HG03442 (cell line): ENCODE data around the gene EPM2AIP1.
"Not testable (repeated sequence)": the region's sequence is repeated elsewhere in the genome, so short reads cannot be mapped to it uniquely, and the experiment has no call there.

ENCODE experiments used
- ATAC-seq: cut with Tn5 transposase; IDR thresholded peaks from one replicate; pipeline ENCODE4 v1.9.1; 2021; ENCODE audit warnings: mild to moderate bottlenecking, moderate library complexity; ENCODE audit not compliant: unreplicated experiment

EPM2AIP1 gene

GRCh38 chr3:36992806-36993325, at the start of gene EPM2AIP1:
Gene EPM2AIP1, minus strand, starts transcription at chr3:36993131. Its CDS starts 54 bp downstream, at chr3:36993077.
- peak; percentile 82 for ATAC-seq

GRCh38 chr3:37042712-37043111, 49.8 kb upstream of the EPM2AIP1 start:
- ATAC-seq: not testable (repeated sequence)

- no peak for ATAC-seq
Measured at GRCh38 chr3:37041546-37042195, 48.7 kb upstream of the EPM2AIP1 start.

- ATAC-seq: no peak
Measured at GRCh38 chr3:37040231-37040630, 47.3 kb upstream of the EPM2AIP1 start.

GRCh38 chr3:37039161-37039846, 46.4 kb upstream of the EPM2AIP1 start:
- ATAC-seq: no peak

GRCh38 chr3:37037352-37037751, 44.4 kb upstream of the EPM2AIP1 start:
- ATAC-seq: no peak

- ATAC-seq: no peak
Measured at GRCh38 chr3:37032961-37033360, 40.0 kb upstream of the EPM2AIP1 start.

GRCh38 chr3:37031096-37031682, 38.3 kb upstream of the EPM2AIP1 start:
- ATAC-seq: no peak

GRCh38 chr3:37030588-37030987, 37.7 kb upstream of the EPM2AIP1 start:
- ATAC-seq: no peak

- no peak for ATAC-seq
Measured at GRCh38 chr3:37029516-37030163, 36.7 kb upstream of the EPM2AIP1 start.

- ATAC-seq: no peak
Measured at GRCh38 chr3:37029111-37029510, 36.2 kb upstream of the EPM2AIP1 start.

GRCh38 chr3:37028329-37028728, 35.4 kb upstream of the EPM2AIP1 start:
- no peak for ATAC-seq

GRCh38 chr3:37026851-37027250, 33.9 kb upstream of the EPM2AIP1 start:
- no peak for ATAC-seq

- ATAC-seq: no peak
Measured at GRCh38 chr3:37025561-37026335, 32.8 kb upstream of the EPM2AIP1 start.

- no peak for ATAC-seq
Measured at GRCh38 chr3:37024820-37025405, 32.0 kb upstream of the EPM2AIP1 start.

GRCh38 chr3:37024092-37024491, 31.2 kb upstream of the EPM2AIP1 start:
- no peak for ATAC-seq

GRCh38 chr3:37017683-37018082, 24.8 kb upstream of the EPM2AIP1 start:
- no peak for ATAC-seq

- no peak for ATAC-seq
Measured at GRCh38 chr3:37016903-37017302, 24.0 kb upstream of the EPM2AIP1 start.

GRCh38 chr3:37015642-37016041, 22.7 kb upstream of the EPM2AIP1 start:
- ATAC-seq: no peak

- no peak for ATAC-seq
Measured at GRCh38 chr3:37014620-37015019, 21.7 kb upstream of the EPM2AIP1 start.
